ENCODE measurements around the gene LRRC49.
"Not testable (repeated sequence)": the region's sequence is repeated elsewhere in the genome, so short reads cannot be mapped to it uniquely, and the experiment has no call there.

The LRRC49 gene

DNA sequence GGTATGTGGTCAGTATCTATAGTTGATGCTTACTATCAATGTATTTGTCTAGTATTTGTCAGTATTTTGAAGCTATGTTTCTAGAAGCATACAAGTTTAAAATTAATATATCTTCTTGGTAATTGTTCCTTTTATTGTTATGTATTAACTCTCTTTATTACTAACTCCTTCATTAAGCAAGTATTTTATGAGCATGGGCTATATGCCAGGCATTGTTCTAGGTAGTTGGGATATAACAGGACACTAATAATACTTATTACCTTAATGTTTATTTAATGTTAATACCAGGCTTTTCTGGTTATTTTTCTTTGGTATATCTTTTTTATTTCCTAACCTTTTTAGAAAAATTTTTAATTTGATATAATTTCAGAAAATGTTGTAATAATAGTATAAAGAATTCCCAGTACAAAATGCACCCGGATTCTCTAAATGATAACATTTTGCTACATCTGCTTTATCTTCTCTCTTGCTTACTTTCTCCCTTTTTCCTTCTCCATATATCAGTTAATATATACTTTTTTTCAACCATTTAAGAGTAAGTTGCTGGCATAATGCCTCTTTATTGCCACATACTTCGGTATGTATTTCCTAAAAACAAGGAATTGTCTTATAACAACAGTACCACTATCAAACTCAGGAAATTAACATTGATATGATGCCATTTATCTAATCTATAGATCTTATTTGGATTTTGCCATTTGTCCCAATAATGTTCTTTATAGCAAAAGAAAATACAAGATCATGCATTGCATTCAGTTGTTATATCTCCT lies 30.9 kb downstream of the LRRC49 start:
- DNase-seq = no peak

- DNase-seq = not testable (repeated sequence)
Observed at GRCh38 chr15:70926914-70927313, 34.3 kb downstream of the LRRC49 start.

- no peak for DNase-seq
Observed at GRCh38 chr15:70931821-70932220, 39.2 kb downstream of the LRRC49 start.

DNA sequence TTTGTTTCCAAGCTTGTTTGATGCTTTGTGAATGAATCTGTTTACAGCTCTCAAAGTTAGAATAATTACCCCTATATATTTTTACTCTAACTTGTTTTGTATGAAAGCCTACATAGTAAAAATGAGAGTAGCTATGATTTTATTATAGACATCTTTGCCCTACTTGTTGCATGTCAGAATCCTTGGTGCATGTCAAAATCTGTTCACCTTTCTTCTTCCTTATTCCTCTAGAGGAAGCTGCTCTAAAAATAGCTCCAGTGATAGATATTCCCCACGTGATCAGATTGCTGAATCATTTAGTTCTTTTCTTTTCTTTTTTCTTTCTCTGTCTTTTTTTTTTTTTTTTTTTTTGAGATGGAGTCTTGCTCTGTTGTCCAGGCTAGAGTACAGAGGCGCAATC lies 39.8 kb downstream of the LRRC49 start:
- no peak for DNase-seq

DNA sequence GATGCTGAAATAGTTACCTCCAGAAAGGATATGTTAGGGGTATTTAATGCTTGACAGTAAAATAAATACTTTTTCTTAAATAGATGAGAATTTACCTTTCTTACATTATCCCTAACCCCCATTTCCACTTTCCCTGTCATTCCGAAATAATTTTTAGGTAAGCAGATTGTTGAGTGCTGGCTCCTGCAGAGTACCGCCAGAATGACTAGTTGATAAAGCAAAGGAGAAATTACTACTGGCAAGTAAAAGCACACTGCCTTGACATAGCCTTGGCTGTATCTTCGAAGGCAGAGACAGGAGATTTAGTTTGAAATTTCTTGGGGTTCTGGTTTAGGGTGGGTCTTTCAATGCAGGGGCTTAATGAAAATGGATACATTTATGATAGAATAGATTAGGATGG lies 40.8 kb downstream of the LRRC49 start:
- no peak for DNase-seq

- no peak for DNase-seq
Observed at GRCh38 chr15:70935631-70936030, 43.0 kb downstream of the LRRC49 start.

- no peak for DNase-seq
Observed at GRCh38 chr15:70936326-70936725, 43.7 kb downstream of the LRRC49 start.

DNA sequence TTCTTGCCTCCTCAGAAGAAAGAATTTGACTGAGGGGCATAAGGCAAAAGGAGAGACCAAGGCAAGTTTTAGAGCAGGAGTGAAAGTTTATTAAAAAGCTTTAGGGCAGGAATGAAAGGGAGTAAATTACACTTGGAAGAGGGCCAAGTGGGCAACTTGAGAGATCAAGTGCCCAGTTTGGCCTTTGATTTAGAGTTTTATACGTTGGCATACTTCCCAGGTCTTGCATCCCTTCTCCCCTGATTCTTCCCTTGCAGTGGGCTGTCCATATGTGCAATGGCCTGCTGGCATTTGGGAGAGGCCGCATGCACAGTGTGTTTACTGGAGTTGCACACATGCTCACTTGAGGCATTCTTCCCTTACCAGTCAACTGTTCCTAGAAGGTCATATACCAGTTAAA lies 50.7 kb downstream of the LRRC49 start:
- DNase-seq = not testable (repeated sequence)

GRCh38 chr15:70947351-70948335 lies 55.0 kb downstream of the LRRC49 start:
- DNase-seq = no peak

DNA sequence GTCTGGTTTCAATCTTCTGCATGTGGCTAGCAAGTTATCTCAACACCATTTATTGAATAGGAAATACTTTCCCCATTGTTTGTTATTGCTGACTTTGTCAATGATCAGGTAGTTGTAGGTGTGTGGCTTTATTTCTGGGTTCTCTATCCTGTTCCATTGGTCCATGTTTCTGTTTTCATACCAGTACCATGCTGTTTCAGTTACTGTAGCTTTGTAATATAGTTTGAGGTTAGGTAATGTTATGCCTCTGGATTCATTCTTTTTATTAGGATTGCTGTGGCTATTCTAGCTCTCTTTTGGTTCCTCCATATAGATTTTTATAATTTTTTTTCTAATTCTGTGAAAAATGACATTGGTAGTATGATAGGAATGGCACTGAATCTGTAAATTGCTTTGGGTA lies 58.3 kb downstream of the LRRC49 start:
- no peak for DNase-seq

DNA sequence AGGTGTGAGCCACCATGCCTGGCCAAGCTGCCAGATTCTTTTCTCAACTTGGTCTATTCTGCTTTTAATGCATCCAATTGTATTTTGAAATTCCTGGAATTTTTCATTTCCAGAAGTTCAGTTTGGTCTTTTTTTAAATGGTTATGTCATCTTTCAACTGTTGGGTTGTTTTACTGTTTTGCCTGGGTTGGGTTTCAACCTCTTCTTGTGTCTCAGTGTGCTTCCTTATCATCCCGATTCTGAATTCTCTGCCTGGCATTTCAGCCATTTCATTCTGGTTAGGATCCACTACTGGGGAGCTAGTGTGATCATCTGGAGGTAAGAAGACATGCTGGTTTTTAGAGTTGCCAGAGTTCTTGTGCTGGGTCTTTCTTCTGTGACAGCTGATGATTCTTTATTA lies 61.5 kb downstream of the LRRC49 start:
- DNase-seq = no peak

- no peak for DNase-seq
Observed at GRCh38 chr15:70954733-70955132, 62.1 kb downstream of the LRRC49 start.

GRCh38 chr15:70955151-70955550 lies 62.5 kb downstream of the LRRC49 start:
- DNase-seq = no peak

GRCh38 chr15:70956201-70956995 lies 63.8 kb downstream of the LRRC49 start:
- no peak for DNase-seq

DNA sequence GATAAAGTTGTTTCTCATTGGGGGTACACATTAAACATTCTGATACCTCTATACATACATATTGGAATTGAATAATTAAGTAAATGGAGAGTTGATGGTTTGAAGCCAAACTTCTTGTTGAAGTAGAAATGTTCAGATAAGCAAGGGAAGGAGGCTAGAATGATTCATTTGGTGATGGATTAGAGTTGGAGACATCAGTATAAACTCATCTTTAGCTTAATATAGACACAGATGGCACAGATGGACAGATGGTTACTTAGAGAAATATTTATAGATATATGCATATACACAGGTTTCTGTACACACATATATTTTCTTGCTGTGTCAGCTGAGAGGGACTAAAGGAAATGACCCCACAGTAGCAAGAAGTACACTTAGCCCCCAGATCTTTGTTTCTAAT lies 69.5 kb downstream of the LRRC49 start:
- DNase-seq = no peak

DNA sequence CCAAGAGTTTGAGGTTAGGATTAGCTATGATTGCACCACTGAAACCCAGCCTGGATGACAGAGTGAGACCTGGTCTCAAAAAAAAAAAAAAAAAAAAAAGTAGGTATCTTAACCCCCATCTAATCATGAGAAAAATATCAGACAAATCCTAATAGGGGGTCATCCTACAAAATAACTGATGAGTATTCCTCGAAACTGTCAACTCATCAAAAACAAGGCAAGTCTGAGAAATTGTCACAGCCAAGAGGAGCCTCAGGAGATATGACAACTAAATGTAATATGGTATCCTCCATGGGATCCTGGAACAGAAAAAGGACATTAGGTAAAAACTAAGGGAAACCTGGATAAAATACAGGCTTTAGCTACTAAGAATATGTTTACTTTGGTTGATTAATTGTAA lies 70.6 kb downstream of the LRRC49 start:
- DNase-seq = no peak

DNA sequence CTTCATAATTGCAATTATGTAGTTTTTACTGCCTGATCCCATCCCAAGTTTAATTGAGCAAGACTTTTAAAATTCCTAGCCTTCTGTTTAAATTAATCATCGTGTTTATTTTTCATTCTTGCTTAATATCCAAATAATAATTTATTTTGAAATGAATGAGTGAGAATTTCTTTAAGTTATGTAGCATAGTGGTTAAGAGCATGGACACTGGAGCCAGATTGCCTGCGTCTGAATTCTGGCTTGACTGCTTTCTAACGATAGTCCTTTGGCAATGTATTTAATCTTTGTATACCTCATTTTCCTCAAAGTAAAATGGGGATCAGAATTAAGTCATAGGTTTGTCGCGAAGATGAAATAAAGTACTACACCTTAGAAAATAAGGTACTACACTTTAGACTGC lies 71.4 kb downstream of the LRRC49 start:
- no peak for DNase-seq

DNA sequence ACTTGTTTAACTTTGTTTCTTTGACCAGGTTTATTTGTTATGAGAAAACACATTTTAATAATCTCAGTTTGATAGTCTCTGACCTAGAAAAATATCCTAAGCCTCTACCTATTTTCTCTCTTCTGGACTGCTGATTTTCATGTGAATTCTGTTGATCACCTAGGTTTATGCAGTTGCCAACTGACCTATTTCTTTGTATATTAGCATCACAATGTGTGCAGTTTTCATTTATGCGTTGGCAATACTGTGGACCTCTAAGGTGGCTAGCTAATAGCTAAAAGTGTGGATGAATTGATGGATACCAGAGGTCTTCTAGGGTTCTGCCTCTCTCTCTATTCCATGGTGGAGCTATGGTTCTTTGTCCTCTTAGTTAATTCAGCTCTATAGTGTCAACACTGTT lies 72.1 kb downstream of the LRRC49 start:
- no peak for DNase-seq

- no peak for DNase-seq
Observed at GRCh38 chr15:70967646-70968045, 75.0 kb downstream of the LRRC49 start.

DNA sequence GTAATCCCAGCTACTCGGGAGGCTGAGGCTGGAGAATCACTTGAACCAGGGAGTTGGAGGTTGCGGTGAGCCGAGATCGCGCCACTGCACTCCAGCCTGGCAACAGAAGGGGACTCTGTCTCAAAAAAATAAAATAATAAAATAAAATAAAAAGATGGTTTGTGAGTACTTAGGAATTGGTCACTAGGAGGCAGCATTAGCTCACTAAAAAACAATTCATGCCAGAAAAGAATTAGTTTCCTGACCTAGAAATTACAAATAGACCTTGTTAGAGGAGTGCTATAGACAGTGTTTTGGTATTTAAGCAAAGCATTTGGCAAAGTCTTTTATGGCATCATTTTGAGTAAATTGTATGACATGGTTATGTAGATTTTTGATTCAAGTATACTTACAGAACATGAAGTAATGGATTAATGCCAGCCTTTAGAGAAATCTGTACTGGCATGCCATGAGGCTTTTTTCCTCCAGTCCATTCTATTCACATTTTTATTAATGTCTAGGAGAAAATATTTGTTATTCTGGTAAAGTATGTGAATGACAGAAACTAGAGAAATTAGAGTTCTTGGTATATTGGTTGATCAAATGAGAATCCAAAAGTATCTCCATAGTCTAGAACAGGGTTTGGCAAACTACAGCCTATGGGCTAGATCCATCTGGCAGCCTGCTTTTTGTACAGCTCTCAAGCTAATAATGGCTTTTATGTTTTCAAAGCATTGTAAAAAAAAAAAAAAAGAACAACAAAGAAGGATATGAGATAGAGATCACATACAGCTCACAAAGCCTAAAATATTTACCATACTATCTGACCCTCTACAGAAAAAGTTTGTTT lies 81.6 kb downstream of the LRRC49 start:
- peak; percentile 35 for DNase-seq

DNA sequence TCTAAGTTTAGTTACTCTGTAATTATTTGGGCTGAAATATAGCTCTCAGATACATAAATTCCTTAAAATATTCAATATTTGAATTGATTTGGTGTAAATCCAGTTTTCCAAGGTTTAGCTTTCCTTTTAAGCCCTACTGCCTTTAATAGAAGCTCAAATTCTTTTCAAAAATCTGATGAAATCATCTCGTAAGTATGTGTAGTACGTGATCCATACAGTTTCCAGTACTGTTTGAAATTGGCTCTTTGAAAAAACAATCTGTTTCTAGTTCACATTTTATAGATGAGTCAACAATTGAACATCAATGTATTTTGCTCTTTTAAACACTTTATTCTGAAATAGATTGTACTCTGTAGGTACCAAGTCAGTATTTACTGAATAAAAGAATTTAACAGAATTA lies 84.2 kb downstream of the LRRC49 start:
- no peak for DNase-seq

GRCh38 chr15:70995383-70995970 lies 102.9 kb downstream of the LRRC49 start:
- DNase-seq = no peak
